GM18519 (cell line): ENCODE data around the gene SNRNP27.
"Not testable (repeated sequence)": the region's sequence is repeated elsewhere in the genome, so short reads cannot be mapped to it uniquely, and the experiment has no call there.

Experiments used
- ATAC-seq: cut with Tn5 transposase; IDR thresholded peaks from one replicate; pipeline ENCODE4 v1.9.1; 2021; ENCODE audit warnings: mild to moderate bottlenecking, moderate library complexity; ENCODE audit not compliant: unreplicated experiment, low FRiP score

Gene SNRNP27

GRCh38 chr2:69893684-69894551 lies at the start of gene SNRNP27:
SNRNP27 (plus strand) TSS chr2:69893956; CDS start chr2:69893985, 29 bp downstream.
- no peak for ATAC-seq

DNA sequence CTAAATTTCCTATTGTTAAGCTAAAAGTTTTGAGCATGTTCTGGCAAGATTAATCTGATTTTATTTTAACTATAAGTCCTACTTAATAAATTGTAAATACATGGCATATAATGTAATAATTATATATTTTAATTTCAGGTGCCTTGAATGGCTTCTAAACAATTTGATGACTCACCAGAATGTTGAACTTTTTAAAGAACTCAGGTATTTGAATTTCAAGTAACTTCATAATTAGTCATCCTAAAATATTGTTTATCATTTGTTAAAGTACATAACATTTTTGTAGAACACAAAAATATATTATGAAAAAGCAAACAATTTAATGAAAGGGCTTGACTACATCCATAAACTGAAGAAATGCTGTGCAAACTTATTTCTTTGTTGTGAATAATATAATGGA lies 49.8 kb upstream of the SNRNP27 start:
- no peak for ATAC-seq

- no peak for ATAC-seq
These were observed 49.2 kb upstream of the SNRNP27 start for GRCh38 chr2:69844560-69844959.

DNA sequence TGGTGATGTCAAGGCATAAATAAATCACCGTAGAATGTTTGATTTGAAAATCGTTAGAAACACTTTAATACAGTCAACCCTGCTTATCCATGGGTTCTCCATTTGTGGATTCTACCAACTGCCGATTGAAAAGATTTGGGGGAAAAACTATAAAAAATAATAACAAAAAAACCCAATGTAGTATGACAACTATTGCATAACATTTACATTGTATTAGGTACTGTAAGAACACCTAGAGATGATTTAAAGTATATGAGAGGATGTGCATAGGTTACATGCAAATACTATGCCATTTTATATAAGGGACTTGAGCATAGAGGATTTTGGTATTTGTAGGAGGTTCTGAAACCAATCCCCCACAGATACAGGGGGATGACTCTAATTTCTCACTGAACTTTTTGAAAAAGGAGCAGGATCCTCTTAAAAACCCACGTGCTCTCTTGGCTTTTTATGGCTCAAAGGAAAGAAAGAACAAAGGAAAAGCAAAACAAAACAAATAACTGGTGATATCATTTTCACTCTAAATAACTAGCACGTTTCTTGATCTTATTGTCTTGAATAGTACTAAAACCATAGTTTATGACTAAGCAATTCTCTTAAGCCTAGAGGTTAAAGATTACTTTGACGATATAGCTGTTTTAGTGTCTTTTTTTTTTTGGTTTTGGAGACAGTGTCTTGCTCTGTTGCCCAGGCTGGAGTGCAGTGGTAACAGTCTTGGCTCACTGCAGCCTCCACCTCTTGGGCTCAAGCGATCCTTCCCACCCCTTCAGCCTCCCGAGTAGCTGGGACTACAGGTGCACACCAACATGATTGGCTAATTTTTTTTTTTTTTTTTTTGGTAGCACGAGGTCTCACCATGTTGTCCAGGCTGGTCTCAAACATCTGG lies 47.3 kb upstream of the SNRNP27 start:
- ATAC-seq = no peak

GRCh38 chr2:69847068-69847828 lies 46.5 kb upstream of the SNRNP27 start:
- ATAC-seq = no peak

DNA sequence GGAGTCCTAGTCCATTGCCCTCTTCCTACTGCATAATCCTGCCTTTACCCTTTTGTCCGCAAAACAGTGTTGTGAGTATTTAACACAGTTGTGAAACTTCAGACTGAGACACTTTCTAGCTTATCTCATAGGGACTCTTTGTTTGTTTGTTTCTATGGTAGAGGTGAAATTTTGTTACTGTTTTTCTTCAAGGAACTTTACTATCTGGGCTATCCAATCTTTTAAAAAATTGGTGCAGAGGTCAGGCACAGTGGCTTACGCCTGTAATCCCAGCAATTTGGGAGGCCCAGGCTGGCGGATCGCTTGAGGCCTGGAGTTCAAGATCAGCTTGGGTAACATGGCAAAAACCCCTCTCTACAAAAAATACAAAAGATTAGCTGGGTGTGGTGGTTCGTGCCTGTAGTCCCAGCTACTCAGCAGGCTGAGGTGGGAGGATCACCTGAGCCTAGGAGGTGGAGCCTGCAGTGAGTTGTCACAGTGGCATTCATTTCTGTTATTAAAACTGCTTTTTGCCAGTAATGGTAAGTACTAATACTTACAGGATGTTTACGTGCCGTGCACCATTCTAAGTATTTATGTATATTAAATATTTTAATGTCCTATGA lies 45.5 kb upstream of the SNRNP27 start:
- ATAC-seq = no peak

- no peak for ATAC-seq
These were observed 35.5 kb upstream of the SNRNP27 start for GRCh38 chr2:69858261-69858660.

DNA sequence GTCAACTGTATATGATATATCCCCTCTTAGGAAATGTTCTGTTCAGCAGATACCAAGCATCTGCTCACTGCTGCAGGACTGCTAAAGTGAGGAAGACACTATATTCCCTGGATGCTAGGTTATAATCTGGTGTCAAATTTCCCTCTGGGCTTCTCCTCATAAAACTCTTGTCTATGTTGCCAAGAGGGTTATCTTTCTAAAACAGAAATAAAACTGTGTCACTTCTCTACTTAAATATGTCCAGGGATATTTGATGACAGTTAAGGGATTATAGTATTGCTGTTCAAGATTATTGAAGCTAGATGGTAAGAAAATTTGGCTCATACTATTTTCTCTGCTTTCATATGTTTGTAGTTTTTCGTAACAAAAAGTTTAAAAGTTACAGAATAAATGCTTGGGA lies 30.5 kb upstream of the SNRNP27 start:
- no peak for ATAC-seq

DNA sequence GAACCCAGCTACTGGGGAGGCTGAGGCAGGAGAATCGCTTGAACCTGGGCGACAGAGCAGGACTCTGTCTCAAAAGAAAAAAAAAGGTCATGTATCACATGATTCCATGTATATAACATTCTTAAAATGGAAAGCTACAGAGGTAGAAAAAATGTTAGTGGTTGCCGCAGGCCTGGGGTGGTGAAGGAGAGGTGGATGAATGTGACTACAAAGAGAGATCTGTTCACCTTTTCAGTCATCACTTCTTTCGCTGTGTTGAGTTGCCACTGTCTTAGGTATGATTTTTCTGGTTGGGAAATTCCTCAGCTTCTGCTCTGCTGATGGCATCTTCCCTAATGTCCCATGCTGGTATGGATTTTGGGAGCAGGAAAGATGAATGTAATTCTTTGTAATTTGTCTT lies 5.3 kb upstream of the SNRNP27 start:
- ATAC-seq = no peak

GRCh38 chr2:69889302-69889701 lies 4.5 kb upstream of the SNRNP27 start:
- ATAC-seq = no peak

DNA sequence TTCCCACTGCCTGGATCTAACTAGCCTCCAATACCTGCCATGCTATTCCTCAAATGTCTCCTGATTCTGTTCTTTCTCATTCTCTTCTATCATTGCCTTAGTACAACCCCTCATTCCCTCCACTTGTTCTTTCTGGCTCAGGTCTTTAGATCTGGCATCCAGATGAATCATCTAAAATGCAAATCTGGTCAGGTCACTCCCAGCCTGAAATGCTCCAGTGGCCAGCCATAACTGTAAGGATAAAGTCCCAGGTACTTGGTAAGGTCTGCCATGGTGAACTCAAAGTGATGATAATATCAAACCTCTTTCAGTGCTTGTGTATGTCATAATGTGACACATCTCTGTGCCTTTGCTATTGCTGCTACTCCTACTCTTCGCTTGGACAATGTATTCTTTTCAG lies 2.9 kb upstream of the SNRNP27 start:
- ATAC-seq = no peak

DNA sequence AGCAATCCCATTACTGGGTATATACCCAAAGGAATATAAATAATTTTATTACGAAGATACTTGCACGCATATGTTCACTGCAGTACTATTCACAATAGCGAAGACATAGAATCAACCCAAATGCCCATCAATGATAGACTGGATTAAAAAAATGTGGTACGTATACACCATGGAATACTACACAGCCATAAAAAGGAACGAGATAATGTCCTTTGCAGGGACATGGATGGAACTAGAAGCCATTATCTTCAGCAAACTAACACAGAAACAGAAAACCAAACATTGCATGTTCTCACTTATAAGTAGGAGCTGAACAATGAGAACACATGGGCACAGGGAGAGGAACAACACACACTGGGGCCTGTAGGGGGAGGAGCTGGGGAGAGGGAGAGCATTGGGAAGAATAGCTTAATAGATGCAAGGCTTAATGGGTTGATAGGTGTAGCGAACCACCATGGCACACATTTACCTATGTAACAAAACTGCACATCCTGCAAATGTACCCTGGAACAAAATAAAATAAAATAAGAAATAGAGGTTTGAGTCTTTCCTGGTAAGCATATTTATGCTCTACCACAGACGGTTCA lies 825 bp upstream of the SNRNP27 start:
- not testable (repeated sequence) for ATAC-seq

DNA sequence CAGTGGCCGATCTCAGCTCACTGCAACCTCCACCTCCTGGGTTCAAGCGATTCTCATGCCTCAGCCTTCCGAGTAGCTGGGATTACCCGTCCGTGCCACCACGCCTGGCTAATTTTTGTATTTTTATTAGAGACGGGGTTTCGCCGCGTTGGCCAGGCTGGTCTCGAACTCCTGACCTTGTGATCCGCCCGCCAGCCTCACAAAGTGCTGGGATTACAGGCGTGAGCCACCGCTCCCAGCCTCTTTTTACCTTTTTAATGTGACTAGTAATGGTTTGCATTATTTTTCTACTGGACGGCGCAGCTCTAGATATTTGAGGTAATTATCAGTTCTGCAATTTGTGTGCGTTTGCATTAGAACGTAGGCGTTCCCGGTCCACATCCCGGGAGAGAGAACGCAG lies 981 bp downstream of the SNRNP27 start:
- not testable (repeated sequence) for ATAC-seq

DNA sequence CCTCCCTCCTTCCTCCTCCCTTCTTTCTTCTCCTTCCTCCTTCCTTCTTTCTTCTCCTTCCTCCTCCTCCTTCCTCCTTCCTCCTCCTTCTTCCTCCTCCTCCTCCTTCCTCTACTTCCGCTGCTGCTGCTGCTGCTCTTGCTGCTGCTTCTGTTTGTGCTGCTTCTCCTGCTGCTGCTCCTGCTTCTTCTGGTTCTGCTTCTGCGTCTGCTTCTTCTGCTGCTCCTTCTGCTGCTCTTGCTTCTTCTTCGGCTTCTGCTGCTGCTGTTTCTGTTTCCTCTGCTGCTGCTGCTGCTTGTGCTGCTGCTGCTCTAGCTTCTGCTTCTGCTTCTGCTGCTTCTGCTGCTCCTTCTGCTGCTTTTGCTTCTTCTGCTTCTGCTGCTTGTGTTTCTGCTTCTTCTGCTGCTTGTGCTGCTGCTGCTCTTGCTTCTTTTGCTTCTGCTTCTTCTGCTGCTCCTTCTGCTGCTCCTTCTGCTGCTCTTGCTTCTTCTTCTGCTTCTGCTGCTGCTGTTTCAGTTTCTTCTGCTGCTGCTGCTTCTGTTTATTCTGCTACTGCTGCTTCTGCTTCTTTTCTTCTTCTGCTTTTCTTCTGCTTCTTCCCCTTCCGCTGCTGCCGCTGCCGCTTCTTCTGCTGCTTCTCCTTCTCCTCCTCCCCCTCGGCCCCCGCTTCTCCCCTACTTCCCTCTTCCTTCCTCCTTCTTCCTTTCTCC lies 8.6 kb downstream of the SNRNP27 start:
- ATAC-seq = no peak

- no peak for ATAC-seq
These were observed 13.5 kb downstream of the SNRNP27 start for GRCh38 chr2:69907216-69907615.

DNA sequence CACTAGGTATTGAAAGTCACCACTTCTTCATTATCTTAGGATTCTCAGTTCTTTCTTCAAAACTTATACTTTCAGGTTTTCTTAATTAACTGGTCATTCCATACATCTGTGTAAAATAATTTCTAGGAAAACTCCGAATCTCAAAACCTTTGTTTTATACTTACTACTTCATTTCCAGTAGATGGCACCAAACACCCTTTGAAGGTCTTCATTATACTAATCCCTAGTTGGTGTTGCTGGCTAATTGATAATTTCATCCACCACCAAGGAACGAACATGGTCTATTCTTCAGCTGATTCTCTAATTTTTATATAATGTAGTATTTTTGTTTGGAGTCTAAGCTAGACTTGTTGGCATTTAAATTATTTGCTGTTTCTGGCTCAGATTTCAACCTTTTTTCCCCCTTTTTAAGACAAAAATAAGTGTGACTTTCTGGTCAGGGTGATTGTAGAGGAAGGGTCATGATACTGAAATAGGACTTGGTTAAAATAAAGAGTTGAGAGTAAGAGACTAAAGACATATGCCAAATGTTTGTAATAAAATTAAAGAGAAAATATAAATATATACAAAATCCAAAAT lies 18.3 kb downstream of the SNRNP27 start:
- ATAC-seq = no peak

DNA sequence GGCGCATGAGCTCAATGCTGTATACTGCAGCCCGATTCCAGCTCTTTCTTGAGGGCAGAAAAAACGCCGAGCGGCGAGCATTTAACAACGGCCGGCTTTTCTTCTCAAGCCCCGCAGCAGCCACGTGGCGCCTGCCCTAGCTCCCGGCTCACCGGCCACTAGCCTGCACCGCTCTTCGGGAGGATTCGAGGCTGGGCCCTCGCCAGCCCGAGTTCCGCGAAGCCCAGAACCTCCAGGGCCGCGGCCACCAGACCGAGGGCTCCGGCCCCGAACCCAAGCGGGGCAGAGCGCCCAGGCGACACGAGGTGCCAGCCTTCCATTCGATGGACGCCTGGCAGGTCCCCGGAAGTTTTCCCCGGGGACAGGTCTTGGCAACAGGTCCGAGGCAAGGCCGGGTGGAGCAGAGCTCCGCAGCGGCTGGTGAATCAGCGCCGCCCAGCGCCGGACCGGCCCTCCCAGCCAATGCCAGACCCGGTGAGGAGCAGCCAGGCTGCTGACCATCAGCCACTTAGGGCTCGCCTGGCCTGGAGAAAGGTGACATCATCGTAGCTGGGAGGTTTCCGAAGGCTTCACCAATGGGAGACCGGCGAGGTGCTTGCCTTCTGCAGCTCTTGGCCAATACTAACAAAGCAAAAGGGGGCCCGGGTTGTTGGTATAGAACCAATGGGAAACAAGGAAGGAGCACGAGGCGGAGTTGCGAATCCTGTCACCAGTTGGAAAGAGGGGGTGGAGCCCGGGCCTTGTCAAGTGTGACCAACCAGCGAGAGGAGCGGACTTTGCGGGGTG lies 20.6 kb downstream of the SNRNP27 start:
- ATAC-seq = peak; percentile 76
